ENCODE data around the gene PDE4B. TPM values are rescaled to one million over a fixed set of nuclear protein-coding genes. Genes with fewer than 3 reads are reported as not detected.

Gene PDE4B
- total RNA-seq, 1 donor: 51.0 TPM

- TF ChIP-seq CTCF (IDR thresholded peaks at IDR 0.05; ENCODE audit: insufficient read depth, low read depth, low read length): no peak
- no peak for DNase-seq (ENCODE audit: low read depth)
Measured at GRCh38 chr1:66137235-66137634, 344.5 kb downstream of the PDE4B start.

GRCh38 chr1:66138613-66139012 lies 345.9 kb downstream of the PDE4B start:
- no peak for DNase-seq (ENCODE audit: low read depth)
- no peak for TF ChIP-seq CTCF (IDR thresholded peaks at IDR 0.05; ENCODE audit: insufficient read depth, low read depth, low read length)
- no peak overlapping the region for H3K4me3 ChIP-seq (ENCODE audit: low read depth, low read length)

More at GRCh38 chr1:66137235-66137634, 344.5 kb downstream of the PDE4B start:
- no peak overlapping the region for H3K4me3 ChIP-seq (ENCODE audit: low read depth, low read length)

GRCh38 chr1:66140072-66140471 lies 347.4 kb downstream of the PDE4B start:
- H3K4me3 ChIP-seq (ENCODE audit: low read depth, low read length): no peak overlapping the region
- no peak for DNase-seq (ENCODE audit: low read depth)
- no peak for TF ChIP-seq CTCF (IDR thresholded peaks at IDR 0.05; ENCODE audit: insufficient read depth, low read depth, low read length)

GRCh38 chr1:66143651-66144050 lies 351.0 kb downstream of the PDE4B start:
- no peak for DNase-seq (ENCODE audit: low read depth)
- no peak for TF ChIP-seq CTCF (IDR thresholded peaks at IDR 0.05; ENCODE audit: insufficient read depth, low read depth, low read length)
- no peak overlapping the region for H3K4me3 ChIP-seq (ENCODE audit: low read depth, low read length)

- no peak overlapping the region for H3K4me3 ChIP-seq (ENCODE audit: low read depth, low read length)
- no peak for TF ChIP-seq CTCF (IDR thresholded peaks at IDR 0.05; ENCODE audit: insufficient read depth, low read depth, low read length)
- DNase-seq (ENCODE audit: low read depth): no peak
Measured at GRCh38 chr1:66147226-66147835, 354.6 kb downstream of the PDE4B start.

GRCh38 chr1:66152034-66152433 lies 359.3 kb downstream of the PDE4B start:
- TF ChIP-seq CTCF (IDR thresholded peaks at IDR 0.05; ENCODE audit: insufficient read depth, low read depth, low read length): no peak
- no peak overlapping the region for H3K4me3 ChIP-seq (ENCODE audit: low read depth, low read length)
- DNase-seq (ENCODE audit: low read depth): no peak

GRCh38 chr1:66154394-66154793 lies 361.7 kb downstream of the PDE4B start:
- TF ChIP-seq CTCF (IDR thresholded peaks at IDR 0.05; ENCODE audit: insufficient read depth, low read depth, low read length): no peak
- H3K4me3 ChIP-seq (ENCODE audit: low read depth, low read length): no peak overlapping the region
- DNase-seq (ENCODE audit: low read depth): no peak

Measured in fibroblast of villous mesenchyme (primary cell).